Activated effector memory CD4-positive, alpha-beta T cell treated with anti-CD3 and anti-CD28 coated beads, Interleukin-2, amount 50 U/mL, for 16 hours (primary cell): Measurements from ENCODE around the gene ACOT4.
A peak's percentile ranks its signal among the peaks of the same experiment; 100 is the strongest.
"Not testable (repeated sequence)": the region's sequence is repeated elsewhere in the genome, so short reads cannot be mapped to it uniquely, and the experiment has no call there.

ENCODE experiments used
- DNase-seq: peaks from one replicate; pipeline ENCODE4 v3.0.0-alpha.2; 2020

Gene ACOT4

GRCh38 chr14:73582102-73582979, 9.3 kb upstream of the ACOT4 start:
- not testable (repeated sequence) for DNase-seq

DNA sequence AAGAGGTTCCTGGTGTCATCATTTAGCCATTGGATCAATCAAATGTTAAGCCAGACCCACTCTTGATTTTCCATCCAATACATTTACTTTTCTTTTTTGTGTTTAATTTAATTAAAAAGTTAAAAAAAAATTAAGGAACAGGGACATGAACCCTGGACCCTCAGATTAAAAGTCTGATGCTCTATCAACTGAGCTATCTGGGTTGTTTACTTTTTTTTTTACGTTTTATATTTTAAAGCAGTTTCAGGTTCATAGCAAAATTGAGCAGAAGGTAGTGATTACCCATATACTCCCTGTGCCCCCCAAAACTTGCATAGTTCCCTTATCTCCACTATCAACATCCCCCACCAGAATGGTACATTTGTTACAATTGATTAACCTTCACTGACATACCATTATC, 3.0 kb upstream of the ACOT4 start:
- DNase-seq = no peak

GRCh38 chr14:73589116-73589515, 2.6 kb upstream of the ACOT4 start:
- no peak for DNase-seq

- DNase-seq = not testable (repeated sequence)
Measured at GRCh38 chr14:73590673-73591004, 1.0 kb upstream of the ACOT4 start.

DNA sequence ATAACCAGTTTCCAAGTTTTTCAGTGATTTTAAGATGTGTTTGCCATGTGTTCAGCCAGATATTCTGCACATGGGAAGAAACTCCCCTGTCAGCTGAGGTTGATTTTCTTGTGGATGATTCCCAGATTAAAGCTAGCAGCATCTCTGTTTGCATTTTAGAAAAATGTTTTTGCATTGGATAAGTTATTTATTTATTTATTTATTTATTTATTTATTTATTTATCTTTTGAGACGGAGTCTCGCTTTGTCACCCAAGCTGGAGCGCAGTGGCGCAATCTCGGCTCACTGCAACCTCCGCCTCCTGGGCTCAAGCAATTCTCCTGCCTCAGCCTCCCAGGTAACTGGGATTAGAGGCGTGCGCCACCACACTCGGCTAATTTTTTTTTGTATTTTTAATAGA, 2.8 kb downstream of the ACOT4 start:
- DNase-seq = no peak

GRCh38 chr14:73599499-73599898, 7.8 kb downstream of the ACOT4 start:
- DNase-seq = no peak

DNA sequence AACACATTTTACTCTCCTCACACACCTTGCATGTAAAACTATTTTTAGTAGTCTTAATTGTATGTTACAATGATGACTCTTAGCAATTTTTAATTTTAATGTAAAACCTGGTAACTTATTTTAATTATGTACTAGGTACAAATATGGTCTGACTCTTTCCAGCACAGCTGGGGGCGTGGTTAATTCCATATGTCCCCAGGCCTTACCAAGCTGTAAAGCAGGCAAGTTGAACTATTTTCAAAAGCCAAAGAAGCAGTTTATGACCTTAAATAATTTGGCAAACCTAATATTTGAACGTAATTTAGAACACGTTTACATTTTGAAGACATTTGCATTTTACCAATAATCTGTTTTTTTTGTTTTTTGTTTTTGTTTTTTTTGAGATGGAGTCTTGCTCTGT, 11.3 kb downstream of the ACOT4 start:
- no peak for DNase-seq

- DNase-seq = no peak
Measured at GRCh38 chr14:73606271-73606670, 14.6 kb downstream of the ACOT4 start.

DNA sequence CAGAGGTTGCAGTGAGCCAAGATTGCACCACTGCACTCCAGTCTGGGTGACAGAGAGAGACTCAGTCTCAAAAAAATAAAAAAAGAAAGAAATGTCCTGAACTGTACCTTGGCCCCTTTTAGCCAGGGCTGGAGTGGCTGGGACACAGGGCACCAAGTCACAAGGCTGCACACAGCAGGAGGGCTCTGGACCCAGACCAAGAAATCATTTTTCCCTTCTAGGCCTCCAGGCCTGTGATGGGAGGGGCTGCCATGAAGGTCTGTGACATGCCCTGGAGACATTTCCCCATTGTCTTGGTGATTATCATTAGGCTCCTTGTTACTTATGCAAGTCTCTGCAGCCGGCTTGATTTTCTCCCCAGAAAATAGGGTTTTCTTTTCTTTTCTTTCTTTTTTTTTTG, 15.6 kb downstream of the ACOT4 start:
- DNase-seq = no peak

DNA sequence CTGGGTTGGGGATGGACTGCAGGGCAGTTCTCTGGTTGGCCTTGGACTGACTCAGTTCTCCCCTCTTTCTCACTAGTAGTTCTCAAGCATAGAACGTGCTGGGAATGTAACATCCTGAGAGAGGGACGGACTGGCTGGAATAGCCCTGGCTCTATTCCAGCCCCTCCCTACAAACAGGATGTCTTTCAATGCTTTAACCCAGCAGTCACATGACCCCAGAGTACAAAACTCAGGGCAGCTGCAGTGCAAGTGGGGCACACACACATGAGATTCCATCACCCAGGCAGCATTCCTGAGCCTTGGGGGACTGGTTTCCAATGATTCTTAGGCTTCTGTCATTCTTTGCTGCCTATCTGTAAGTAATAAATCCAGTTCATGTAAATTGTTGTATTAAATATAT, 19.0 kb downstream of the ACOT4 start:
- DNase-seq = no peak

GRCh38 chr14:73612339-73613045, 20.8 kb downstream of the ACOT4 start, which contains the start of gene ACOT6:
Gene ACOT6, plus strand, starts transcription at chr14:73612517. Its CDS starts 55 bp downstream, at chr14:73612572.
- DNase-seq = peak; percentile 84

DNA sequence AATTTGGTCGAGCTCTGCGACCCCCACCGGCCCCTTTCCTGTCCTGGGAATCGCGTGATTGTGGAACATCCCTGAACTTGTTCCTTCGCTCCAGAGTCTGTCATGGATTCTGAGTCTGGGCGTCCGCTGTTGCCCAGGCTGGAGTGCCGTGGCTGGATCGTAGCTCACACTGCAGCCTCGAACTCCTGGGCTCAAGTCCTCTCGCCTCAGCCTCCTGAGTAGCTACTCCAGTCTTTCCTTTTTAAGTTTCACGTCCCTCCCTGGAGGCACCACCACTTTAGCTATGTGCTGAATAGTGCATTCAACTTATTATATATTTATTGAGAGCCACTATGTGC, 21.3 kb downstream of the ACOT4 start:
- no peak for DNase-seq

- no peak for DNase-seq
Measured at GRCh38 chr14:73613419-73613963, 21.8 kb downstream of the ACOT4 start.

DNA sequence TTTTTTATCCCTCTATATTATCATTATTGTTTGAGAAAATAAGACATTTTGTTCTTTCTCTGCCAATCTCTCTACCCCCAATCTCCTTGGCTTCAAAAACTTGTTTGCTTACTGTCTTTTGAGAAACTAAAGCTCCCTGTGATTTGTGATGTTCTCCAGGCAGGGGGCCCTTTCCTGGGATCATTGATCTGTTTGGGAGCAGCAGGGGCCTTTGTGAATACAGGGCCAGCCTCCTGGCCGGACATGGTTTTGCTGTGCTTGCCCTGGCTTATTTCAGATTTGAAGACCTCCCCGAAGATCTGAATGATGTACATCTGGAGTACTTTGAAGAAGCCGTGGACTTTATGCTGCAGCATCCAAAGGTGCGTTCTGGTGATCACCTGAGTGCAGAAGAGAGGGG, 25.2 kb downstream of the ACOT4 start:
- no peak for DNase-seq

- no peak for DNase-seq
Measured at GRCh38 chr14:73619524-73619923, 27.9 kb downstream of the ACOT4 start.

DNA sequence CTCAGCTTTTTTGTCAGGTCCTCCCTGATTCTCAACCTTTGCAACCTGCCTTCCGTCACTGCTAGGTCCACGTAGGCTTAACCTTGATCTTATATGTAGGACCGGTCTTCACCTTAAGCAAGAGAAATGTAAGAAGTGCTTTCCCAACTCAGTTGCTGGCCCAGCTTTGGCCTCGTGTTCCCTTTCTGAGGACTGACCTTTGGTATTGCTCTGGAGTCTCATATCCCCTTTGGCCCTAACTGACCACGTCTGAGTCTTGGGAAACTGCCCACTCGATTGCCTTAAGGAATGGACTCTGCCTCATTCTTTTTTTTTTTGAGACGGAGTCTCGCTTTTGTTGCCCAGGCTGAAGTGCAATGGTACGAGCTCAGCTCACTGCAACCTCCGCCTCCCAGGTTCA, 28.6 kb downstream of the ACOT4 start:
- no peak for DNase-seq

GRCh38 chr14:73623504-73624054, 31.9 kb downstream of the ACOT4 start:
- DNase-seq = no peak

DNA sequence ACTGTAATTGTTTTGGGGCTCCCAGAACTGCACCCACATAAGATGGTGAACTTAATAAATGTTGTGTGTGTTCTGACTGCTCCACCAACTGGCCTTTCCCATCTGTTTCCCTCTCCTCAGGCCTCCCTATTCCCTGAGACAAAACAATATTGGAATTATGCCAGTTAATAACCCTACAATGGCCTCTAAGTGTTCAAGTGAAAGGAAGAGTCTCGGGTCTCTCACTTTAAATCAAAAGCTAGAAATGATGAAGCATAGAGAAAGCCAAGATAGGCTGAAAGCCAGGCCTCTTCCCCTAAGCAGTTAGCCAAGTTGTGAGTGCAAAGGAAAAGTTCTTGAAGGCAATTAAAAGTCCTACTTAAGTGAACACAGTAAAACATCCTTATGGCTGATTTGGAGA, 34.0 kb downstream of the ACOT4 start:
- no peak for DNase-seq

DNA sequence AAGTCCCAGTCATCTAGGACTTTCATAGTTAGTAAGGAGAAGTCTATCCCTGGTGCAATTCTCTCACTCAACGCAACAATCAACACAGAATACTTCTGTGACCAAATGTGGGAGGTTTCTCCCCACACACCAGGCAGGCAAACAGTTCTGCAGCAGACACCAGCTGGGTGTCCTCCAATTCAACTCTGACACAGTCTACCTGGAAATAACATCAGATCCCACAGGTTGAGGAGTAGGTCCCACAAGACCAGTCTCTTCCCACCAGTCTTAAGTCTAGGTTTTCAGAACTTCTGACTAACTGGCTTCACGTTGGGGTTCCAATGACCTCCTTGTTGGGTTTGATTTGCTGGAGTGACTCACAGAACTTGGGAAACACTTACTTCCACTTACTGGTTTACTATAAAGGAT, 35.5 kb downstream of the ACOT4 start:
- DNase-seq = no peak

GRCh38 chr14:73630009-73630780, 38.5 kb downstream of the ACOT4 start:
- DNase-seq = no peak

- peak; percentile 84 for DNase-seq
Measured at GRCh38 chr14:73633116-73634010, 41.7 kb downstream of the ACOT4 start.
